BLaER1 treated with 17β-estradiol and CSF1 and Interleukin-3, amounts not matched to agents 10 nM and 100 nM (cell line): Measurements from ENCODE around the gene LAMA2.

Experiments used
- H3K27ac ChIP-seq, 11 experiments: shearing (Covaris generic); formaldehyde crosslinking; 2 replicates each; pipeline ENCODE4 v1.8.1; 2022
- H3K27me3 ChIP-seq, 11 experiments: shearing (Covaris generic); formaldehyde crosslinking; 2 replicates each; pipeline ENCODE4 v1.8.1; 2022
- H3K36me3 ChIP-seq, 11 experiments: shearing (Covaris generic); formaldehyde crosslinking; 2 replicates each; pipeline ENCODE4 v1.8.1; 2022
- H3K4me1 ChIP-seq, 10 experiments: shearing (Covaris generic); formaldehyde crosslinking; 2 replicates each; pipeline ENCODE4 v1.8.1; 2022
- H3K4me2 ChIP-seq, 11 experiments: shearing (Covaris generic); formaldehyde crosslinking; 2 replicates each; pipeline ENCODE4 v1.8.1; 2022
- H3K4me3 ChIP-seq, 10 experiments: shearing (Covaris generic); formaldehyde crosslinking; 2 replicates each; pipeline ENCODE4 v1.8.1; 2022
- H3K9ac ChIP-seq, 11 experiments: shearing (Covaris generic); formaldehyde crosslinking; 2 replicates each; pipeline ENCODE4 v1.8.1; 2022
- H3K9me3 ChIP-seq, 11 experiments: shearing (Covaris generic); formaldehyde crosslinking; replicated peaks in 1 of 11; 2 replicates each; pipeline ENCODE4 v1.8.1; 2022
- H4K20me1 ChIP-seq, 11 experiments: shearing (Covaris generic); formaldehyde crosslinking; 2 replicates each; pipeline ENCODE4 v1.8.1; 2022
- Cebpa-rat ChIP-seq, 11 experiments: shearing (Covaris generic); IDR thresholded peaks; 2 replicates each; pipeline ENCODE4 v1.8.1; 2022

Gene LAMA2

DNA sequence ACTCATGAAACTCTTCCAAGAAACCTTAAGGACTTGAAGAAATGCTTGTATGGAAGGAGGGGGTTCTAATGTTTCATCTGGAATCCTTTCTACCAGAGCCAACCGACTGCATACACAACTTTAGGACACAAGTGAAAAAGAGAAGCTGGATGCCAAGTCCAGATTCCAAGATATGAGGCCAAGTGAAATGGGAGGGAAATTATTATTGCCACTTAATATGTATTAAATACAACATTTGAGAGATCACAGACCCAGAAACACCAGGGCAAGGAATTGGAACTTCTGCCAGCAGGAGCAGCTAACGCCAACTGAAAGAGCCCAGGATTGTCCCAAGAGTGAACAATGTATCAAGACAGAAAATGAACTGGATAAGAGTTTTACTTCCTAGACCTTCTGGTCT lies 682.9 kb downstream of the LAMA2 start:
- no peak for TF ChIP-seq Cebpa-rat (IDR thresholded peaks at IDR 0.05)
- no peak overlapping the region for H3K4me2 ChIP-seq
- H3K4me1 ChIP-seq = no peaks in the 10 kb centered on the region
- H3K27me3 ChIP-seq = no peaks in the 10 kb centered on the region
- peaks cover 1 to 9% (median 6%) of the 10 kb centered on the region in 11 experiments; a peak in 18 of 22 replicates for H3K9me3 ChIP-seq
- H3K36me3 ChIP-seq = peaks cover 0 to 33% (median 0%) of the 10 kb centered on the region in 11 experiments; a peak in 5 of 22 replicates
- H4K20me1 ChIP-seq = no peaks in the 10 kb centered on the region; a peak in 2 of 22 replicates
- H3K27ac ChIP-seq = no peak overlapping the region
- no peak overlapping the region for H3K4me3 ChIP-seq
- no peak overlapping the region for H3K9ac ChIP-seq
